ENCODE results near the gene NSA2.
"Not testable (repeated sequence)": the region's sequence is repeated elsewhere in the genome, so short reads cannot be mapped to it uniquely, and the experiment has no call there.

GRCh38 chr5:74791669-74792068, 24.6 kb downstream of the NSA2 start:
- not testable (repeated sequence) for TF ChIP-seq CTCF, POLR2A (IDR thresholded peaks at IDR 0.05)

Data from lower leg skin (tissue), 3 donors.